PC-3 (cell line): Measurements from ENCODE around the gene NR1H4. TPM values are rescaled to one million over a fixed set of nuclear protein-coding genes. Genes with fewer than 3 reads are reported as not detected.

Source experiments
- ATAC-seq: fragments of 200-7000 bp; cut with Tn5 transposase; 2 replicates; pipeline ENCODE4 v1.9.1; 2020; ENCODE audit warnings: mild to moderate bottlenecking, moderate library complexity
- BruUV-seq: library from RNA; stranded (reverse); fragments of 400-500 nt; replicated peaks from 2 replicates; lab custom pipeline; 2021; lab: Mats Ljungman, UMichigan
- CTCF ChIA-PET: fragments of 300-600 bp; sonication (Branson Sonifier 250); formaldehyde crosslinking; loops from one replicate; lab custom pipeline; 2022; ENCODE audit warnings: antibody characterized with exemption; lab: Charles Lee
- POLR2A ChIA-PET: fragments of 300-600 bp; sonication (Branson Sonifier 250); formaldehyde crosslinking; loops from one replicate; lab custom pipeline; 2022; ENCODE audit warnings: antibody characterized with exemption; ENCODE audit not compliant: unreplicated experiment; lab: Charles Lee
- DNase-seq: peaks from one replicate; pipeline ENCODE4 v3.0.0-alpha.2; 2015
- H2AFZ ChIP-seq: fragments of 300-600 bp; sonication (generic); 2 replicates; pipeline ENCODE4 v1.6.0; 2016; ENCODE audit warnings: antibody characterized with exemption, low read length
- H3F3A ChIP-seq: fragments of 300-600 bp; sonication (generic); one replicate; pipeline ENCODE4 v1.6.0; 2017; ENCODE audit warnings: antibody characterized with exemption, low read length, control low read depth, mild to moderate bottlenecking; ENCODE audit not compliant: unreplicated experiment
- H3K27ac ChIP-seq: fragments of 300-600 bp; sonication (generic); 2 replicates; pipeline ENCODE4 v1.5.1; 2016; ENCODE audit warnings: mild to moderate bottlenecking, low read length
- H3K27me3 ChIP-seq: fragments of 300-600 bp; sonication (generic); 2 replicates; pipeline ENCODE4 v1.6.1; 2016; ENCODE audit warnings: low read length, mixed read lengths
- H3K36me3 ChIP-seq: fragments of 300-600 bp; sonication (generic); 2 replicates; pipeline ENCODE4 v1.6.1; 2016; ENCODE audit warnings: low read depth, mixed run types, low read length, mixed read lengths
- H3K4me1 ChIP-seq: fragments of 300-600 bp; sonication (generic); 2 replicates; pipeline ENCODE4 v1.5.1; 2016; ENCODE audit warnings: low read length; ENCODE audit not compliant: insufficient read depth
- H3K4me2 ChIP-seq: fragments of 300-600 bp; sonication (generic); 2 replicates; pipeline ENCODE4 v1.6.0; 2016; ENCODE audit warnings: low read length
- H3K4me3 ChIP-seq: fragments of 300-600 bp; sonication (generic); 2 replicates; pipeline ENCODE4 v1.5.1; 2016; ENCODE audit warnings: mild to moderate bottlenecking, low read length, mixed read lengths
- H3K79me2 ChIP-seq: fragments of 300-600 bp; sonication (generic); 2 replicates; pipeline ENCODE4 v1.6.1; 2017; ENCODE audit warnings: low read length, mixed read lengths
- H3K9ac ChIP-seq: fragments of 300-600 bp; sonication (generic); 2 replicates; pipeline ENCODE4 v1.6.0; 2016; ENCODE audit warnings: mild to moderate bottlenecking, low read length
- H3K9me2 ChIP-seq: fragments of 300-600 bp; sonication (generic); replicated peaks from 2 replicates; pipeline ENCODE4 v1.6.1; 2016; ENCODE audit warnings: mixed run types, low read length, mixed read lengths
- H3K9me3 ChIP-seq: fragments of 300-600 bp; sonication (generic); 2 replicates; pipeline ENCODE4 v1.6.1; 2016; ENCODE audit warnings: low read length, mixed read lengths
- H4K20me1 ChIP-seq: fragments of 300-600 bp; sonication (generic); 2 replicates; pipeline ENCODE4 v1.6.1; 2016; ENCODE audit warnings: low read length, mixed read lengths
- EZH2 ChIP-seq: fragments of 300-600 bp; sonication (generic); IDR thresholded peaks from one replicate; pipeline ENCODE4 v1.6.1; 2017; ENCODE audit warnings: antibody characterized with exemption, mild to moderate bottlenecking, low read length; ENCODE audit not compliant: unreplicated experiment
- EZH2phosphoT487 ChIP-seq: fragments of 300-600 bp; sonication (generic); IDR thresholded peaks from 2 replicates; pipeline ENCODE4 v1.6.1; 2018; ENCODE audit warnings: mild to moderate bottlenecking, antibody characterized with exemption, low read length, borderline replicate concordance
- intact Hi-C: fragments of 100-400 bp; cut with micrococcal nuclease; formaldehyde crosslinking; loops from 2 replicates; pipeline ENCODE4 v1.9.0; 2023
- total RNA-seq: library from RNA; depleted of rRNA; stranded (reverse); fragments of >200 nt; gene quantifications from 2 replicates; pipeline ENCODE4 v1.2.3, GENCODE V29; 2014
- TF ChIP-seq, protein P1 (sequence below): fragments of 300-600 bp; sonication (generic); conservative IDR thresholded peaks from 2 replicates; pipeline ENCODE4 v1.5.1; 2017; ENCODE audit warnings: antibody characterized with exemption, low read depth, mild to moderate bottlenecking, low read length

The NR1H4 gene
- total RNA-seq, 1 experiment from 2014 or later, result not detected

DNA sequence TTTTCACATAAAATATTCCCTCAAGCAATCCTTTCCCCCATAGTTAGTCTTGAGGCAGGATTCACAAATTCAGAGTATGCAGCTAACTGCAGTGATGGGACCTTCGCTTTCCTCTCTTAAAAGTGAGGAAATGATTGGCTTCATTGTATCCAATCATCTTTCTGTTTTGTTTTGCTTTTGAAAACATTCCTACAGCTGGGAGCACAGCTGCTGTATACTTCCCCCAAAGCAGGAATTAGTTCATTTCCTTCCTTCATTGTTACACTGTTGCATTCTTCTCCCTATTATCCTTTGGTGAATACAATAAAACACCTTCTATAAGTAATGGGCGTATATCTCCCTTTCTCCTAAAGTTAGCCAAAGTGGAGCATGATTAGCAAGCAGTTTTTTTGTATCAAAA is 90.4 kb downstream of the NR1H4 start:
- Histone ChIP-seq H2AFZ (no peak overlapping the region), H3K79me2 (no peaks in the 10 kb centered on the region), H3K9ac (no peak overlapping the region), H3K9me3 (no peaks in the 10 kb centered on the region), H3K4me1 (no peaks in the 10 kb centered on the region), H4K20me1 (no peaks in the 10 kb centered on the region), H3K4me3 (no peak overlapping the region), H3F3A (no peaks in the 10 kb centered on the region), H3K36me3 (no peaks in the 10 kb centered on the region), H3K27ac (no peak overlapping the region), H3K9me2 (no peaks in the 10 kb centered on the region), H3K27me3 (peaks cover 12% of the 10 kb centered on the region; the same call in 1 of the 2 replicates), H3K4me2 (no peak overlapping the region)
- intact Hi-C loops, result no loop called here
- no peak for ATAC-seq
- POLR2A ChIA-PET, result no interaction called here
- no peak for DNase-seq
- no TSS peak for BruUV-seq
- CTCF ChIA-PET, result no interaction called here
- TF ChIP-seq EZH2phosphoT487 (no peak), EZH2 (no peak)
- TF ChIP-seq, protein P1, sequence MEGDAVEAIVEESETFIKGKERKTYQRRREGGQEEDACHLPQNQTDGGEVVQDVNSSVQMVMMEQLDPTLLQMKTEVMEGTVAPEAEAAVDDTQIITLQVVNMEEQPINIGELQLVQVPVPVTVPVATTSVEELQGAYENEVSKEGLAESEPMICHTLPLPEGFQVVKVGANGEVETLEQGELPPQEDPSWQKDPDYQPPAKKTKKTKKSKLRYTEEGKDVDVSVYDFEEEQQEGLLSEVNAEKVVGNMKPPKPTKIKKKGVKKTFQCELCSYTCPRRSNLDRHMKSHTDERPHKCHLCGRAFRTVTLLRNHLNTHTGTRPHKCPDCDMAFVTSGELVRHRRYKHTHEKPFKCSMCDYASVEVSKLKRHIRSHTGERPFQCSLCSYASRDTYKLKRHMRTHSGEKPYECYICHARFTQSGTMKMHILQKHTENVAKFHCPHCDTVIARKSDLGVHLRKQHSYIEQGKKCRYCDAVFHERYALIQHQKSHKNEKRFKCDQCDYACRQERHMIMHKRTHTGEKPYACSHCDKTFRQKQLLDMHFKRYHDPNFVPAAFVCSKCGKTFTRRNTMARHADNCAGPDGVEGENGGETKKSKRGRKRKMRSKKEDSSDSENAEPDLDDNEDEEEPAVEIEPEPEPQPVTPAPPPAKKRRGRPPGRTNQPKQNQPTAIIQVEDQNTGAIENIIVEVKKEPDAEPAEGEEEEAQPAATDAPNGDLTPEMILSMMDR, result no peak

DNA sequence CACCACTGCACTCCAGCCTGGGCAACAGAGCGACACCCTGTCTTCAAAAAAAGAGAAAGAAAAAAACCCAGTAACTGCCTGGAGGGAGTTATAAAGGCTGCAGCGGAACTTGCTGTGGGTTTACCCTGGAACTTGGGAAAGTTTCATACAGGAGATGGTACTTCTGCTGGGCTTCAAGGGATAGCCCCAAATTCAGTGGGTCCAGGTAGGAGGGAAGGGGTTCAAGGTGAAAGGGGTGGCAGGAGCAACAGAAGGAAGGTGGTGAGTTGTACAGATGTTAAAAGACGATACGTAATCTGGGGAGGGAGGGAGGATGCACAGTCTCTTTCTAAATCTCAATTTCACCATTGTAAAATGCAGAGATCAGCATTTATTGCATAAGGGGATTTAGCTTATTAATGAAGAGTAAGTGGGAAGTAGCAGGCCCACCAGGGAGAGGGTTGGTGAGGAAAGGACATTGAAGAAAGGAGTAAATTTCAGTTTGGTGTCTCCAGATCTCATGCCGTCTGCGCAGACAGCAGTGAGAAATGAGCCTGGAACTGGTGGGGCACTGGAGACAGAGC is 91.3 kb downstream of the NR1H4 start:
- ChIA-PET POLR2A (no interaction called here), CTCF (no interaction called here)
- Histone ChIP-seq H3F3A (no peaks in the 10 kb centered on the region), H3K27ac (no peak overlapping the region), H3K9me2 (no peaks in the 10 kb centered on the region), H2AFZ (no peak overlapping the region), H4K20me1 (no peaks in the 10 kb centered on the region), H3K27me3 (peaks cover 12% of the 10 kb centered on the region; the same call in 1 of the 2 replicates), H3K9ac (no peak overlapping the region), H3K4me2 (no peak overlapping the region), H3K4me3 (no peak overlapping the region), H3K4me1 (no peaks in the 10 kb centered on the region), H3K9me3 (no peaks in the 10 kb centered on the region), H3K79me2 (no peaks in the 10 kb centered on the region), H3K36me3 (no peaks in the 10 kb centered on the region)
- intact Hi-C loops, result no loop called here
- BruUV-seq, result no TSS peak
- no peak for DNase-seq
- no peak for ATAC-seq
- TF ChIP-seq, protein P1, result no peak
- TF ChIP-seq EZH2phosphoT487 (no peak), EZH2 (no peak)

DNA sequence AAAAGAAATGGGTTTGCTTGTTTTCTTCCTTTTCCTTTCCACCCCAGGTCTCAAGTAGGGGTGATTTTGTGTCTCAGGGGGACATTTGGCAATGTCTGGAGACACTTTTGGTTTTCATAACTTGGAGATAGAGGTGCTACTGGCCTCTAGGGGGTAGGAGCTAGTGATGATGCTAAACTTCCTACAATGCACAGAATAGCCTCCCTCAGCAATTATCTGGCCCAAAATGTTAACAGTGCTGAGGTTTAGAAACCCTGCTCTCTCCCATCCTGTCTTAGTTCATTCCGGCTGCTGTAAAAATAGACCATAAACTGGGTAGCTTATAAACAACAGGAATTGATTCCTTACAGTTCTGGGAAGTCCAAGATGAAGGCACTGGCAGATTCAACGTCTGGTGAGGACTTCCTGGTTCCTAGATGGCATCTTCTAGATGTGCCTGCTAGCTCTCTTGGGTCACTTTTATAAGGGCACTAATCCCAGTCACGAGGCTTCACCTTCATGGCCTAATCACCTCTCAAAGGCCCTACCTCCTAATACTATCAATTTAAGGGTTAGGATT is 92.4 kb downstream of the NR1H4 start:
- no peak for TF ChIP-seq EZH2
- TF ChIP-seq, protein P1, result 0 out of 2 replicates have a peak, but pooled peaks have one; percentile 11
- Histone ChIP-seq H3K79me2 (no peaks in the 10 kb centered on the region), H3K4me1 (no peaks in the 10 kb centered on the region), H3K36me3 (no peaks in the 10 kb centered on the region), H3K9me3 (no peaks in the 10 kb centered on the region), H3K9ac (no peak overlapping the region), H4K20me1 (no peaks in the 10 kb centered on the region), H2AFZ (no peak overlapping the region), H3K4me2 (no peak overlapping the region), H3K27ac (no peak overlapping the region), H3F3A (no peaks in the 10 kb centered on the region), H3K4me3 (no peak overlapping the region), H3K27me3 (peaks cover 12% of the 10 kb centered on the region; the same call in 1 of the 2 replicates), H3K9me2 (no peaks in the 10 kb centered on the region)
- peak; percentile 29; the same call in 1 of the 2 replicates for ATAC-seq
- no TSS peak for BruUV-seq
- DNase-seq, result no peak
- CTCF ChIA-PET, result no interaction called here
- intact Hi-C loops, result no loop called here
- POLR2A ChIA-PET, result no interaction called here
